Esophagus squamous epithelium (tissue), 4 donors: Measurements from ENCODE around the gene CCL3.

Source experiments
- CTCF ChIP-seq, 6 experiments: fragments of 450-650 bp in 4 of 6; fragments of 200-600 bp in 2 of 6; sonication (generic) in 2 of 6; IDR thresholded peaks; one replicate each; pipeline ENCODE4 v1.5.1; 2016 to 2019; ENCODE audit warnings: antibody characterized with exemption in 6 of 6, mild to moderate bottlenecking in 4 of 6, moderate library complexity in 4 of 6
- POLR2A ChIP-seq, 4 donors: fragments of 450-650 bp; IDR thresholded peaks; one replicate each; pipeline ENCODE4 v1.6.1; 2017; ENCODE audit warnings: antibody characterized with exemption in 4 of 4, mild to moderate bottlenecking in 4 of 4, moderate library complexity in 3 of 4

GRCh38 chr17:36104701-36105181 is 14.8 kb upstream of the CCL3 start:
- no peak for TF ChIP-seq CTCF (IDR thresholded peaks at IDR 0.05)
- no peak for TF ChIP-seq POLR2A (IDR thresholded peaks at IDR 0.05)
